Measurements from ENCODE around the gene ADORA2A. TPM values are rescaled to one million over a fixed set of nuclear protein-coding genes. Genes with fewer than 3 reads are reported as not detected.

The ADORA2A gene
- total and polyA plus RNA-seq, 2 of the 13 experiments (the other 11 are each of a cell fraction or from before 2014, with no cell fraction given) = 3.3 to 5.0 TPM

DNA sequence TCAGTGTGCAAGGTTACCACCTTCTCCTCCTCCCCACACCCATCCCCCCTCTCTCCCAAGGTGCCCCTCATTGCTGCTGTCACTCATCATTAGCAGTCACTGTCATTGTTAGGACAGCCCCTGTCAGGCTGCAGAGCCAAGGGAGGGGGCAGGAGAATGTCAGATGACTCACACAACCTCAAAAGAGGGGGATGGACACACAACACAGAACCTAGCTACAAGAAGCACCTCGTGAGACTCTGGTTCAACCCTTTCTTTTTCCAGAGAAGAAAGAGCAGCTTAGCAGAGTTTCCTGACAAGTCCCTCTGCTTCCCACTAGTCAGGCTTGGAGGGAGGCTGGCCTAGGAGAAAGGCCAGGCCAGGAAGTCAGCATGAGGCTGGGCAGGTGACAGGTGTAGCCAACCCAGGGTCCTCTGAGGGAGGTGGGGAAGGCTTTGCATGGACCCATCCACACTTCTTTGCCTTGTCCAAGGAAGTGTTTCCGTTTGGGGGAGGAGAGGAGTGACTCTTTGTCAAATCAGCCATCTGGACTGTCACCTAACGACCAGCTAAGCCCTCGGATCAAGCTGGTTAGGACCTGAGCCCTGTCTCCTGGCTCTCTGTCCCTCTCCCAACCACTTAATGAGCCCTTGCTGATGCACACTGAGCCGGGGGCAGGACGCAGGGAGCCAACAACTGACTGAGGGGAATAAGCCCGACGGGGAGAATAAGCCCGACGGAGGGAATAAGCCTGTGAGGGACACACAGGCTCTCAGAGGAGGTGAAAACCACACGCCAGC lies 18.3 kb downstream of the ADORA2A start:
- no peak overlapping the region for H3K27ac ChIP-seq (ENCODE audit: extremely low read length, insufficient read depth, low read length)
- TF ChIP-seq SMC3 (IDR thresholded peaks at IDR 0.05; ENCODE audit: low read length) (no peak), HNF1B (CRISPR knock-in tag; IDR thresholded peaks at IDR 0.05) (0 out of 2 replicates have a peak, but pooled peaks have one; percentile 37), ZNF687 (CRISPR knock-in tag; IDR thresholded peaks at IDR 0.05) (peak; percentile 28), FOSL2 (CRISPR knock-in tag; IDR thresholded peaks at IDR 0.05) (peak; percentile 84), HOXA5 (CRISPR knock-in tag; IDR thresholded peaks at IDR 0.05) (no peak), NR2C2 (CRISPR knock-in tag; IDR thresholded peaks at IDR 0.05; ENCODE audit: borderline replicate concordance) (no peak), DDIT3 (CRISPR knock-in tag; IDR thresholded peaks at IDR 0.05) (no peak), CHD2 (IDR thresholded peaks at IDR 0.05; ENCODE audit: low read depth, low read length) (no peak), ZNF674 (CRISPR knock-in tag; IDR thresholded peaks at IDR 0.05; ENCODE audit: low read depth) (no peak)
- TF ChIP-seq, protein P1, sequence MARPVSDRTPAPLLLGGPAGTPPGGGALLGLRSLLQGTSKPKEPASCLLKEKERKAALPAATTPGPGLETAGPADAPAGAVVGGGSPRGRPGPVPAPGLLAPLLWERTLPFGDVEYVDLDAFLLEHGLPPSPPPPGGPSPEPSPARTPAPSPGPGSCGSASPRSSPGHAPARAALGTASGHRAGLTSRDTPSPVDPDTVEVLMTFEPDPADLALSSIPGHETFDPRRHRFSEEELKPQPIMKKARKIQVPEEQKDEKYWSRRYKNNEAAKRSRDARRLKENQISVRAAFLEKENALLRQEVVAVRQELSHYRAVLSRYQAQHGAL (CRISPR knock-in tag; IDR thresholded peaks at IDR 0.05; ENCODE audit: not compliant biosample characterization) = no peak
- TF ChIP-seq, protein P2, sequence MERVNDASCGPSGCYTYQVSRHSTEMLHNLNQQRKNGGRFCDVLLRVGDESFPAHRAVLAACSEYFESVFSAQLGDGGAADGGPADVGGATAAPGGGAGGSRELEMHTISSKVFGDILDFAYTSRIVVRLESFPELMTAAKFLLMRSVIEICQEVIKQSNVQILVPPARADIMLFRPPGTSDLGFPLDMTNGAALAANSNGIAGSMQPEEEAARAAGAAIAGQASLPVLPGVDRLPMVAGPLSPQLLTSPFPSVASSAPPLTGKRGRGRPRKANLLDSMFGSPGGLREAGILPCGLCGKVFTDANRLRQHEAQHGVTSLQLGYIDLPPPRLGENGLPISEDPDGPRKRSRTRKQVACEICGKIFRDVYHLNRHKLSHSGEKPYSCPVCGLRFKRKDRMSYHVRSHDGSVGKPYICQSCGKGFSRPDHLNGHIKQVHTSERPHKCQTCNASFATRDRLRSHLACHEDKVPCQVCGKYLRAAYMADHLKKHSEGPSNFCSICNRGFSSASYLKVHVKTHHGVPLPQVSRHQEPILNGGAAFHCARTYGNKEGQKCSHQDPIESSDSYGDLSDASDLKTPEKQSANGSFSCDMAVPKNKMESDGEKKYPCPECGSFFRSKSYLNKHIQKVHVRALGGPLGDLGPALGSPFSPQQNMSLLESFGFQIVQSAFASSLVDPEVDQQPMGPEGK (CRISPR knock-in tag; IDR thresholded peaks at IDR 0.05) = peak; percentile 22; the same call in 1 of the 2 replicates
- TF ChIP-seq, protein P3, sequence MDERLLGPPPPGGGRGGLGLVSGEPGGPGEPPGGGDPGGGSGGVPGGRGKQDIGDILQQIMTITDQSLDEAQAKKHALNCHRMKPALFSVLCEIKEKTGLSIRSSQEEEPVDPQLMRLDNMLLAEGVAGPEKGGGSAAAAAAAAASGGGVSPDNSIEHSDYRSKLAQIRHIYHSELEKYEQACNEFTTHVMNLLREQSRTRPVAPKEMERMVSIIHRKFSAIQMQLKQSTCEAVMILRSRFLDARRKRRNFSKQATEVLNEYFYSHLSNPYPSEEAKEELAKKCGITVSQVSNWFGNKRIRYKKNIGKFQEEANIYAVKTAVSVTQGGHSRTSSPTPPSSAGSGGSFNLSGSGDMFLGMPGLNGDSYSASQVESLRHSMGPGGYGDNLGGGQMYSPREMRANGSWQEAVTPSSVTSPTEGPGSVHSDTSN (CRISPR knock-in tag; IDR thresholded peaks at IDR 0.05) = peak; percentile 74
- no peak overlapping the region for H2AFZ ChIP-seq (ENCODE audit: low read length)
- H3K9ac ChIP-seq (ENCODE audit: insufficient read depth, low read depth, low read length) = no peak overlapping the region; the same call in 1 of the 2 replicates
- FAIRE-seq (no peak), DNase-seq (ENCODE audit: low spot score) (peak; percentile 27), ATAC-seq (peak; percentile 56)
- WGBS (ENCODE audit: low lambda C conversion rate) = 63% methylated on average over 10 of the region's 11 CpGs
- no peaks in the 10 kb centered on the region for H3K9me3 ChIP-seq (ENCODE audit: low read length)
- in situ Hi-C loops (cut with HindIII; ENCODE audit: extremely low pct_ligation_motif_present, low pct_unique_long_range_greater_than_20kb) (no loop called here), intact Hi-C loops (cut with micrococcal nuclease; ENCODE audit: unreplicated experiment) (no loop called here)
- H3K36me3 ChIP-seq (replicated peaks in 1 of 2; ENCODE audit: control insufficient read depth in 1 of 2, insufficient read depth in 2 of 2, low read length in 2 of 2) = no peaks in the 10 kb centered on the region; a peak in 1 of 5 replicates
- ChIA-PET POLR2A (interaction anchor here (2.2 kb wide), 1 partner anchor 61 kb away, joined by 8 read pairs; no protein-coding TSS in a partner anchor), CTCF (ENCODE audit: low intra/inter-chr PET ratio, low total read pairs) (no interaction called here)
- H3K4me3 ChIP-seq (replicated peaks in 1 of 3; ENCODE audit: insufficient read depth in 1 of 3, low read depth in 2 of 3, low read length in 3 of 3) = peak overlapping the region in 1 of 3 experiments; percentile 22; a peak in 1 of 6 replicates
- H3K4me1 ChIP-seq (ENCODE audit: insufficient read depth, low read length) = peaks cover 31% of the 10 kb centered on the region
- no peaks in the 10 kb centered on the region for H3K79me2 ChIP-seq (ENCODE audit: insufficient read depth, low read length)
- H3K27me3 ChIP-seq (ENCODE audit: control insufficient read depth in 1 of 2, insufficient read depth in 2 of 2, low read length in 2 of 2) = peaks cover 0 to 3% of the 10 kb centered on the region in 2 experiments; a peak in 2 of 5 replicates
- no TSS peak for BruUV-seq (replicated peaks)
- H4K20me1 ChIP-seq (ENCODE audit: insufficient read depth, low read length) = no peaks in the 10 kb centered on the region
- H3K4me2 ChIP-seq (ENCODE audit: low read depth, low read length) = peak overlapping the region; percentile 36

Measured in HepG2 (cell line).